GM18502 (cell line): ENCODE data around the gene FAM120B.
"Not testable (repeated sequence)": the region's sequence is repeated elsewhere in the genome, so short reads cannot be mapped to it uniquely, and the experiment has no call there.

Experiments used
- ATAC-seq: cut with Tn5 transposase; IDR thresholded peaks from one replicate; pipeline ENCODE4 v1.9.1; 2021; ENCODE audit warnings: mild to moderate bottlenecking; ENCODE audit not compliant: unreplicated experiment, poor library complexity

FAM120B gene

GRCh38 chr6:170347975-170348374, 41.4 kb downstream of the FAM120B start:
- no peak for ATAC-seq

GRCh38 chr6:170351456-170351855, 44.9 kb downstream of the FAM120B start:
- ATAC-seq, result not testable (repeated sequence)

GRCh38 chr6:170355190-170355589, 48.6 kb downstream of the FAM120B start:
- not testable (repeated sequence) for ATAC-seq

- no peak for ATAC-seq
Measured at GRCh38 chr6:170355661-170356060, 49.1 kb downstream of the FAM120B start.

DNA sequence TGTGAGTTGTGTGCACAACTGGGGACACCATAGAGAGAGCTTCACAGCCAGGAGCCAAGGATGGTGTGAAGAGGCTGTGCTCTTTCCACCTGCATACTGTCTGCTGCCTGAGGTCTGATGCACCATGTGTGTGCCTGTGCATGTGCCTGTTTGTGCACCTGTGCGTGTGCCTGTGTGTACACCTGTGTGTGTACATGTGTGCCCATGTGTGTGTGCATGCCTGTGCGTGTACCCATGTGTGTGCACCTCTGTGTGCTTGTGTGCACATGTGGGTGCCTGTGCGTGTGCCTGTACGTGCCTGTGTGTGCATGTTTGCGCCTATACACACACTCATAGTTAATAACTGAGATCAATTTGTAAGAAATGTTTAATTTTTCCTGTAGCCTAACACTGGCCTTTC, 51.3 kb downstream of the FAM120B start:
- ATAC-seq, result no peak

- ATAC-seq, result no peak
Measured at GRCh38 chr6:170358496-170358895, 51.9 kb downstream of the FAM120B start.

- no peak for ATAC-seq
Measured at GRCh38 chr6:170360476-170360875, 53.9 kb downstream of the FAM120B start.

- no peak for ATAC-seq
Measured at GRCh38 chr6:170361335-170361734, 54.8 kb downstream of the FAM120B start.

DNA sequence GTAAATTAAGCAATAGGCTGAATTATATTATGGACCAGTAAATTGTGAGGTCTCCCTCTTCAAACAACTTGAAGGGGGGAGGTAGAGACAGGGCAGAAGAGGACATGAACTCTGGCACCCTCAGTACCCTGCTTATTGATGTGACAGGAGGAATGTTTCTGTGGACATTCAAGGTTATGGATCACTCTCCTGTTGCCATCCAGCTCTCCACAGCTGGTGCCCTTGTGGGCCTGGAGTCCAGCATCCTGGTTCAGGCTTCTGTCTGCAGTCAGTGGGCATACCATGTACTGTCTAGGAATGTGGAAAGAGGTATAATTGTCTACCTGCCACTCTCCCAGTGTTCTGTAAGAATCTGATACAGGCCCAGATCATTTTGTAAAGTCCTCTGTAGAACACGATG, 55.6 kb downstream of the FAM120B start:
- no peak for ATAC-seq

GRCh38 chr6:170363255-170363654, 56.7 kb downstream of the FAM120B start:
- no peak for ATAC-seq

GRCh38 chr6:170365121-170365520, 58.6 kb downstream of the FAM120B start:
- ATAC-seq, result no peak

DNA sequence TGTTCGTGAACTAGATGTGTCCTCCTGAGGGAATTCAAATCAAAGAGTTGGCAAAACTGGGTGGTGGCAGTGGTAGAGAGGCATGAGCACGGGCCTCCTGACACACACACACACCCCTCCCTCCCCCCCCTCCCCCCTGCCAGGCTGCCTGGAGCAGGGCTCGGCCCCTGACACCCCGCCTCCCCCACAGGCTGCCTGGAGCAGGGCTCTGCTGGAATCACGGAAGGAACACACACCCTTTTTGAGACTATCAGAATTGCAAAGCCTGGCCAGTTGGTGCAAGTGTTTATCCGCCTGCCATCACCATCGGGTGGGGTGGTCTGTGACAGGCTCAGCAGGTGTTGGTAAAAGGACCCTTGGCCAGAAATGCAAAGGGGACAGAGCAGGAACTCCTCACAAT, 59.0 kb downstream of the FAM120B start:
- no peak for ATAC-seq

DNA sequence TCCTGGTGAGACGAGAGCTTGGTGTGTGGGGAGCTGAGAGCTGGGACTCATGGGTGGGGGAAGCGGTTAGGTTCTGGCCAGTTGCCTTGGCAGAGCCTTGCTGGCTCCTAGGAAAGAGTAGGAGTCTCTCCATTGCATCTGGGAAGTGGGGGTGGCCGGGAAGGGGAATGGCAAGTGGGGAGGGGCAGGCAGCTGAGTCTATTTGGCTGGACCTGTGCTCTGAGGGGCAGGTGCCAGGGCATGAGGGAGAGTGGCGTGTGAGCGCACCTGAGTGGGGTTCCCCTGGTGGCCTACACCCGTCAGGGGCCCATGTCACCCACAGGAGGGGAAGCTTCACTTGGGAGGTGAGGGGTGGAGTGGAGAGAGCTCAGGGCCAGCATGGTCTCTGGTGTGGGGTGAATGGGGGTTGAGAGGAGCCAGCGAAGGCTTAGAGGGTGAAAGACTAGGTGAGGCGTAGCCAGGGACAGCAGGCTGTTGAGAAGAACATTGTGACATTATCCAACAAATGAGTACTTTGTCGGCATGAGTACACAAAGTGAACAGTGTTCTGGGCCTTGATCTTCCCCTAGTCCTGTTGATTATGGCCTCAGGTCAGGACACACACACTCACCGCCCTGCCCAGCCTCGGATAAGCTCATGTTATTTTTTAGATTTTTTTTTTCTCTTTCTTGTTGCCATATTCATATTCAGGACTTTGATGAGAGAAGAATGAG, 59.8 kb downstream of the FAM120B start:
- no peak for ATAC-seq

DNA sequence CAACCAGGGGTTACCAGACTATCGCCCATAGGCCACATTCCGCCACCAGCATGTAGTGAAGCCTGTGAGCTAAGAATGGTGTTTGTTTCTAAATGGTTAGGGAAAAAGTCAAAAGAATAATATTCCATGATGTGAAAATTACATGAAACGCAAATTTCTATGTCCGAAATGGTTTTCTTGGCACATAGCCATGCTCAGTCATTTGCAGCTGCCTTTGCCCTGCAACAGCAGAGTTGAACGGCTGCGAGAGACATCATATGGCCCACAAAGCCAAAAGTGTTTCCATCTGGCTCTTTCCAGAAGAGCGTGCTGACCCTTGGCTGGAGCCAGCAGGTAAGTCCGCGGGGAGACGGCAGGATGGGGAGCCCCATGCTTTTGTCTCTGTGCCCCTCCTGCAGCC, 60.7 kb downstream of the FAM120B start:
- ATAC-seq, result no peak

- no peak for ATAC-seq
Measured at GRCh38 chr6:170368544-170368943, 62.0 kb downstream of the FAM120B start.

DNA sequence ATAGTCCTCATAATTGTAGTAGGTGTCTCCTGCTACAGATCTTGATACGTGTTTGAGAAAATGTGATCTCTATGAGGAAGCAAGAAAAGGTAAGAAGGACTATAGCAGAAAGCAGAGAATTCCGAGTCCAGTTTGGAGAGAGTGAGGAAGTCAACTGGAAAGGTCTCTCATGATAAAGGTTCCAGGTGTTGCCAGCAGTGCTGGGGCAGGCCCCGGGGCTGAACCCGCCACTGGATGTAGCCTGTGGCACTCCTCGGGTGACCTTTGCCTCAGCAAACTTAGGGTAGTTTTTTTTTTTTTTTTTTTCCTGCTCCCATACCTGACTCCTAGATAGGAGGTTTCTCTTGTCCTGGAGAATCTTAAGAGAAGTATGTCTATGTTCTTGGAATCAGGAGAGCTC, 62.8 kb downstream of the FAM120B start:
- ATAC-seq, result no peak

- peak; percentile 76 for ATAC-seq
Measured at GRCh38 chr6:170370416-170370815, 63.9 kb downstream of the FAM120B start.

GRCh38 chr6:170371080-170371479, 64.5 kb downstream of the FAM120B start:
- ATAC-seq, result no peak

DNA sequence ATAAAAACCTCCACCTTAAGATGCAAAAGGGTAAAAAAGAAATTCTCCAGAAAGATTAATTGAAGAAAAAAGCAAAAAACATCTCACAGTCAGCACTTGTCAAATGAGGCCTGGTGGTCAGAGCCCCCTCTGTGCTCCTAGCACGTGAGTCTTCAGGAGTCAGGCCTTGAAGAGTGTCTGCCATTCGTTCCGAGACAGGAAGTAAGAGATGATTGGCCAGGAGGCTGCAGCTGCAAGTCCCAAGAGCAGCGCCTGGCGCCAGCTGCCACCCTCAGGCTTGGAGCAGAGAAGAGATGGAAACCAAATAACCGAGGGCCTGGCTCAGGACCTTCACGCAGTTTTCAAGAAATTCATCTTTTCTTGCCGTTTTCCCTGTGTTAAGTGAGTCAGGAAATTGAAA, 65.0 kb downstream of the FAM120B start:
- no peak for ATAC-seq

- no peak for ATAC-seq
Measured at GRCh38 chr6:170372380-170373325, 66.1 kb downstream of the FAM120B start.
